B cell (primary cell): Measurements from ENCODE around the gene SNW1. TPM values are rescaled to one million over a fixed set of nuclear protein-coding genes. Genes with fewer than 3 reads are reported as not detected.

Experiments used
- ATAC-seq: fragments of 200-7000 bp; cut with Tn5 transposase; one replicate; pipeline ENCODE4 v1.10.0; 2021; ENCODE audit warnings: low read depth, mild to moderate bottlenecking, moderate number of reproducible peaks, moderate library complexity
- CTCF ChIA-PET: fragments of 350-600 bp; sonication (Branson Sonifier 250); formaldehyde crosslinking; loops from one replicate; lab custom pipeline; 2021; ENCODE audit warnings: antibody characterized with exemption, inconsistent platforms; lab: Charles Lee
- POLR2A ChIA-PET: fragments of 350-600 bp; sonication (Branson Sonifier 250); formaldehyde crosslinking; loops from one replicate; lab custom pipeline; 2021; ENCODE audit warnings: antibody characterized with exemption; lab: Charles Lee
- DNase-seq: peaks from one replicate; pipeline ENCODE4 v3.0.0; 2013
- H2AFZ ChIP-seq: 2 replicates; pipeline ENCODE4 v1.6.1; 2012; ENCODE audit warnings: mild to moderate bottlenecking, low read depth, low read length; ENCODE audit not compliant: insufficient read depth, poor library complexity, severe bottlenecking
- H3K27ac ChIP-seq, 2 donors: 1 replicate in 1 of 2; 2 replicates in 1 of 2; pipeline ENCODE4 v1.5.1; 2012 to 2013; ENCODE audit warnings: low read length in 2 of 2, mild to moderate bottlenecking in 2 of 2, moderate library complexity in 1 of 2
- H3K27me3 ChIP-seq, 4 experiments: fragments of 200-600 bp in 1 of 4; sonication (generic) in 1 of 4; replicated peaks in 1 of 4; 1 replicate in 2 of 4; 2 replicates in 2 of 4; pipeline versions ENCODE4 v1.6.1 to v1.7.0; 2013 to 2016; ENCODE audit warnings: low read length in 3 of 4, mild to moderate bottlenecking in 2 of 4, mixed read lengths in 1 of 4, moderate library complexity in 1 of 4; ENCODE audit not compliant: insufficient read depth in 4 of 4, control insufficient read depth in 3 of 4; ENCODE audit errors: control extremely low read depth in 1 of 4
- H3K36me3 ChIP-seq, 2 experiments: replicated peaks in 1 of 2; 1 replicate in 1 of 2; 2 replicates in 1 of 2; pipeline versions ENCODE4 v1.6.1 to v1.7.1; 2013; ENCODE audit warnings: low read length in 1 of 2; ENCODE audit not compliant: insufficient read depth in 2 of 2, control insufficient read depth in 1 of 2; ENCODE audit errors: control extremely low read depth in 1 of 2, extremely low read depth in 1 of 2
- H3K4me1 ChIP-seq, 2 donors: fragments of 200-600 bp in 1 of 2; sonication (generic) in 1 of 2; 1 replicate in 1 of 2; 2 replicates in 1 of 2; pipeline versions ENCODE4 v1.5.1 to v1.6.1; 2013 to 2017; ENCODE audit warnings: low read length in 2 of 2; ENCODE audit not compliant: control insufficient read depth in 2 of 2, insufficient read depth in 2 of 2
- H3K4me2 ChIP-seq: replicated peaks from 2 replicates; pipeline ENCODE3; 2012; ENCODE audit warnings: mild to moderate bottlenecking, low read depth, low read length; ENCODE audit not compliant: poor library complexity, severe bottlenecking
- H3K4me3 ChIP-seq, 5 experiments: fragments of 200-600 bp in 1 of 5; sonication (generic) in 1 of 5; 1 replicate in 3 of 5; 2 replicates in 2 of 5; pipeline versions ENCODE4 v1.5.1 to v1.7.0; 2011 to 2016; ENCODE audit warnings: low read length in 4 of 5, mild to moderate bottlenecking in 4 of 5, low read depth in 2 of 5, control low read depth in 1 of 5, moderate library complexity in 1 of 5; ENCODE audit not compliant: insufficient read depth in 1 of 5; ENCODE audit errors: control extremely low read depth in 1 of 5, extremely low read depth in 1 of 5
- H3K79me2 ChIP-seq: fragments of 200-600 bp; sonication (generic); one replicate; pipeline ENCODE4 v1.6.0; 2016; ENCODE audit warnings: low read length; ENCODE audit not compliant: control insufficient read depth, insufficient read depth
- H3K9ac ChIP-seq: fragments of 200-600 bp; sonication (generic); 2 replicates; pipeline ENCODE4 v1.6.1; 2017; ENCODE audit warnings: mild to moderate bottlenecking, low read length, moderate library complexity
- H3K9me3 ChIP-seq, 3 donors: one replicate each; pipeline versions ENCODE4 v1.6.1 to v1.7.1; 2013; ENCODE audit warnings: low read length in 2 of 3; ENCODE audit not compliant: control insufficient read depth in 2 of 3, insufficient read depth in 1 of 3; ENCODE audit errors: control extremely low read depth in 1 of 3
- H4K20me1 ChIP-seq: 2 replicates; pipeline ENCODE4 v1.6.0; 2012; ENCODE audit warnings: mild to moderate bottlenecking, low read length; ENCODE audit not compliant: insufficient read depth, control insufficient read depth, poor library complexity, severe bottlenecking
- H3K27ac Mint-ChIP-seq: one replicate; pipeline ENCODE4 v1.8.0; 2021; ENCODE audit warnings: mixed read lengths
- H3K27me3 Mint-ChIP-seq: one replicate; pipeline ENCODE4 v1.8.0; 2021; ENCODE audit warnings: mixed read lengths
- H3K4me1 Mint-ChIP-seq: one replicate; pipeline ENCODE4 v1.8.0; 2021; ENCODE audit warnings: mixed read lengths
- H3K4me3 Mint-ChIP-seq: one replicate; pipeline ENCODE4 v1.8.0; 2021; ENCODE audit warnings: mixed read lengths
- H3K9me3 Mint-ChIP-seq: one replicate; pipeline ENCODE4 v1.8.0; 2022; ENCODE audit warnings: mixed read lengths; ENCODE audit not compliant: insufficient read depth
- EZH2 ChIP-seq: IDR thresholded peaks from 2 replicates; pipeline ENCODE4 v1.6.1; 2012; ENCODE audit warnings: borderline replicate concordance, low read depth, mild to moderate bottlenecking, moderate library complexity, low read length; ENCODE audit not compliant: insufficient read depth, poor library complexity, severe bottlenecking
- WGBS: methylation state at CpG from one replicate; pipeline ENCODE4 v1.1.5; 2013; ENCODE audit warnings: missing lambda C conversion rate; ENCODE audit not compliant: insufficient coverage; 5-methylcytosine and 5-hydroxymethylcytosine counted together
- intact Hi-C: fragments of 100-400 bp; cut with micrococcal nuclease; formaldehyde crosslinking; loops from one replicate; pipeline ENCODE4 v1.10.0; 2022
- polyA plus RNA-seq: library from polyadenylated mRNA; depleted of rRNA; stranded (reverse); fragments of >200 nt; gene quantifications from 2 replicates; pipeline ENCODE4 v1.2.3, GENCODE V29; 2012
- total RNA-seq, 2 donors: library from RNA; stranded (reverse); fragments of 120-200 nt in 1 of 2; gene quantifications; 1 replicate in 1 of 2; 2 replicates in 1 of 2; pipeline versions ENCODE4 v1.2.3 to v1.2.4, GENCODE V29; 2013 to 2022
- TF ChIP-seq, protein P1 (sequence below): fragments of 200-600 bp; IDR thresholded peaks from one replicate; pipeline ENCODE4 v1.8.0; 2022; ENCODE audit warnings: antibody characterized with exemption, mild to moderate bottlenecking

The SNW1 gene
- total and polyA plus RNA-seq, 2 donors (not counting 1 experiment from before 2014, with no cell fraction given), result 15.0 to 86.4 TPM

DNA sequence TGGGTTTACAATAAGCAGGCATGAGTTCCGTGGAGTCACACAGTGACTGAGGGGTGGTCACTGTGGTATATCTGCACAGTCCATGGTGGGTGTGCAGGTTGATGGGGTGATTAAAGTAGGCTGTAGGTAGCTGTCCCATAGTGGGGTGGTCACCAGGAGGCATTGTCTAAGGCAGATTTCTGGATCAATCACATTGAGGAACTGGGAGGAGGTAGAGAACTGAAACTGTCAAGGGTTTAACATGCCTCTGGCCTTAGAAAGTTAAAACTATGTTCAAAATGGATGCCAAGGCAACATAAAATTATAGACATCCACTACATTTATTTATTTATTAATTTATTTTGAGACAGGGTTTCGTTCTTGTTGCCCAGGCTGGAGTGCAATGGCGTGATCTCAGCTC is 47.3 kb upstream of the SNW1 start:
- Histone ChIP-seq H3K27ac (no peak overlapping the region), H4K20me1 (no peaks in the 10 kb centered on the region), H3K4me2 (no peak overlapping the region), H3K9me3 (no peaks in the 10 kb centered on the region), H3K36me3 (no peaks in the 10 kb centered on the region), H3K79me2 (peaks cover 10% of the 10 kb centered on the region), H3K4me1 (no peaks in the 10 kb centered on the region), H3K9ac (no peak overlapping the region), H3K4me3 (no peak overlapping the region), H3K27me3 (no peaks in the 10 kb centered on the region), H2AFZ (no peak overlapping the region)
- H3K27me3 Mint-ChIP-seq, result no peaks in the 10 kb centered on the region
- DNase-seq (no peak), ATAC-seq (no peak)
- H3K4me1 Mint-ChIP-seq, result peaks cover 4% of the 10 kb centered on the region
- intact Hi-C loops, result no loop called here
- CTCF ChIA-PET, result no interaction called here
- no peak overlapping the region for H3K4me3 Mint-ChIP-seq
- H3K27ac Mint-ChIP-seq, result no peak overlapping the region
- H3K9me3 Mint-ChIP-seq, result no peaks in the 10 kb centered on the region
- POLR2A ChIA-PET, result no interaction called here
- 94% methylated on average over 3 of the region's 3 CpGs for WGBS
- no peak for TF ChIP-seq EZH2
- TF ChIP-seq, protein P1, sequence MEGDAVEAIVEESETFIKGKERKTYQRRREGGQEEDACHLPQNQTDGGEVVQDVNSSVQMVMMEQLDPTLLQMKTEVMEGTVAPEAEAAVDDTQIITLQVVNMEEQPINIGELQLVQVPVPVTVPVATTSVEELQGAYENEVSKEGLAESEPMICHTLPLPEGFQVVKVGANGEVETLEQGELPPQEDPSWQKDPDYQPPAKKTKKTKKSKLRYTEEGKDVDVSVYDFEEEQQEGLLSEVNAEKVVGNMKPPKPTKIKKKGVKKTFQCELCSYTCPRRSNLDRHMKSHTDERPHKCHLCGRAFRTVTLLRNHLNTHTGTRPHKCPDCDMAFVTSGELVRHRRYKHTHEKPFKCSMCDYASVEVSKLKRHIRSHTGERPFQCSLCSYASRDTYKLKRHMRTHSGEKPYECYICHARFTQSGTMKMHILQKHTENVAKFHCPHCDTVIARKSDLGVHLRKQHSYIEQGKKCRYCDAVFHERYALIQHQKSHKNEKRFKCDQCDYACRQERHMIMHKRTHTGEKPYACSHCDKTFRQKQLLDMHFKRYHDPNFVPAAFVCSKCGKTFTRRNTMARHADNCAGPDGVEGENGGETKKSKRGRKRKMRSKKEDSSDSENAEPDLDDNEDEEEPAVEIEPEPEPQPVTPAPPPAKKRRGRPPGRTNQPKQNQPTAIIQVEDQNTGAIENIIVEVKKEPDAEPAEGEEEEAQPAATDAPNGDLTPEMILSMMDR, result no peak

DNA sequence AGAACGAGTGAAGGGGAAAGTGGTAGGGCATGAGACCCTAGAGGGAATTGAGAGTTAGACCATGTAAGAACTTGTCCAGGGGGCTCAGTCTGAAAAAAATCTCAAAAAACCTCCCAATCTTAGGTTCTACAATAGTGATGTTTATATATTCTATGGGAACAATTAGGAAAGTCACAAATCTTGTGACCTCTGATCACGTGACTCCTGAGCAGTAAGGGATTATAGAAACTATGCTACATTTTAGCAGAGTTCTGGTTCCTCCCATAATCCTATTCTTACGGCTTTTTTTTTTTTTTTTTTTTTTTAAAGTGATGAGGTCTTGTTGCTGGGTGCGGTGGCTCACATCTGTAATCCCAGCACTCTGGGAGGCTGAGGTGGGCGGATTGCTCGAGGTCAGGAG is 44.8 kb upstream of the SNW1 start:
- H3K9me3 Mint-ChIP-seq, result no peaks in the 10 kb centered on the region
- H3K27ac Mint-ChIP-seq, result no peak overlapping the region
- peaks cover 8% of the 10 kb centered on the region for H3K4me1 Mint-ChIP-seq
- Histone ChIP-seq H3K36me3 (no peaks in the 10 kb centered on the region), H3K27ac (no peak overlapping the region), H3K4me1 (peaks cover under 1% of the 10 kb centered on the region in 2 donors), H3K9me3 (no peaks in the 10 kb centered on the region), H3K9ac (no peak overlapping the region), H4K20me1 (no peaks in the 10 kb centered on the region), H3K4me2 (no peak overlapping the region), H3K27me3 (no peaks in the 10 kb centered on the region), H3K4me3 (no peak overlapping the region), H2AFZ (no peak overlapping the region), H3K79me2 (peaks cover 10% of the 10 kb centered on the region)
- POLR2A ChIA-PET, result no interaction called here
- intact Hi-C loops, result no loop called here
- CTCF ChIA-PET, result no interaction called here
- WGBS, result 96% methylated on average over 4 of the region's 6 CpGs
- H3K4me3 Mint-ChIP-seq, result no peak overlapping the region
- DNase-seq, result no peak
- H3K27me3 Mint-ChIP-seq, result no peaks in the 10 kb centered on the region
- no peak for ATAC-seq
- TF ChIP-seq, protein P1, result no peak
- no peak for TF ChIP-seq EZH2
